Parathyroid adenoma (tissue), 2 donors: ENCODE results near the gene NEDD4L.

Experiments used
- H2AFZ ChIP-seq: fragments of 300-600 bp; sonication (generic); one replicate; pipeline ENCODE4 v1.7.0; 2017; ENCODE audit warnings: antibody characterized with exemption, mild to moderate bottlenecking
- H3K27ac ChIP-seq: fragments of 300-600 bp; sonication (generic); one replicate; pipeline ENCODE4 v1.7.0; 2017
- H3K27me3 ChIP-seq: fragments of 300-600 bp; sonication (generic); one replicate; pipeline ENCODE4 v1.7.0; 2017; ENCODE audit warnings: low read length; ENCODE audit not compliant: control insufficient read depth, insufficient read depth
- H3K36me3 ChIP-seq: fragments of 300-600 bp; sonication (generic); one replicate; pipeline ENCODE4 v1.7.0; 2017; ENCODE audit warnings: low read length; ENCODE audit not compliant: control insufficient read depth, insufficient read depth
- H3K4me1 ChIP-seq: fragments of 300-600 bp; sonication (generic); one replicate; pipeline ENCODE4 v1.7.0; 2017; ENCODE audit warnings: control low read depth
- H3K4me2 ChIP-seq: fragments of 300-600 bp; sonication (generic); one replicate; pipeline ENCODE4 v1.7.0; 2017; ENCODE audit warnings: low read length
- H3K4me3 ChIP-seq: fragments of 300-600 bp; sonication (generic); one replicate; pipeline ENCODE4 v1.7.0; 2017; ENCODE audit warnings: low read depth, low read length
- H3K79me2 ChIP-seq: fragments of 300-600 bp; sonication (generic); one replicate; pipeline ENCODE4 v1.7.0; 2017; ENCODE audit warnings: control low read depth
- H3K9ac ChIP-seq: fragments of 300-600 bp; sonication (generic); one replicate; pipeline ENCODE4 v1.7.0; 2017; ENCODE audit warnings: mild to moderate bottlenecking
- H3K9me3 ChIP-seq: fragments of 300-600 bp; sonication (generic); one replicate; pipeline ENCODE4 v1.7.0; 2017; ENCODE audit warnings: low read length; ENCODE audit not compliant: control insufficient read depth
- TF ChIP-seq, protein P1 (sequence below): fragments of 300-600 bp; sonication (generic); IDR thresholded peaks from one replicate; pipeline ENCODE4 v1.7.0; 2017; ENCODE audit warnings: antibody characterized with exemption, mild to moderate bottlenecking
- donor health status: primary hyperparathyroidism.

The NEDD4L gene

DNA sequence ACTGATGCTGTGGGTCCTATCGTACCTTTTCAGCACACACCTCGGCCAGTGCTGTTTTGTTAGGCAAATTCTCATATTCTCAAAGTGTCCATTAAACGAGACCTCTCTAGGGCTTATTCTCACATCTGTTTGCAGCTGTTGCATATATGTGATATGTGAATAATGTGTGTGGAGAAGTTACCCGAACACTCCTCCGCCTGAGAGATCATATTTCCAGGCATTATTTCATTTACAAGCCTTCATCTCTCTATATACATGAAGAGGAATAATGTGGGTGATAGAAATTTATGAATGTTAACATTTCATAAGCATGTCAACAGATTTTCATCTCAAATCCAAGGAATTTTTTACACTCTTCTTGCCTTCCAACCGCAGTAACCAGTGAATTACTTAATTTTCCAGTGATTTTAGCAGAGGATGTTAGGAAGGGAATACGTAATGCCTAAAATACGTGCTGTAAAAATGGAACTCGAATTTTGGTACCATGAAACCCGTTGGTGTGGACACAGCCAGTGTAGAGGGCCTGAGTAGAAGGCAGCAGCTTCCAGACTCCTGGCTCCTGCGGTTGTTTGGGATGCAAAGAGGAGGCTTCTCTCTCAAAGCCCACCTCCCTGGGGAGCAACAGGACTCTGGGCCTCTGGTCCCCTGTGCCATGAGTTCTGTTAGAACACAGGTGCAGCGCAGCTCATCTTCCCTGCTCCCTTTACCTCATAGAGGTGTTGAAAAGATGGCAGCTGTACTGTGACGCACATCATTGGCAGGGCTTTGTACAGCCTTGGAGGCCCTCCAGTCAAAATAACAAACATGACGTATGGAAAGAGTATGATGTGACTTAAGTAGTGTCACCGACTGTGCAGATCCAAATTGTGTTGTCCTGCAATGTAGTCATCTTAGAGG, 280.1 kb downstream of the NEDD4L start:
- no peak overlapping the region for H2AFZ ChIP-seq
- H3K4me2 ChIP-seq: no peak overlapping the region
- H3K79me2 ChIP-seq: no peaks in the 10 kb centered on the region
- no peak overlapping the region for H3K4me3 ChIP-seq
- no peaks in the 10 kb centered on the region for H3K4me1 ChIP-seq
- H3K9ac ChIP-seq: no peak overlapping the region
- no peaks in the 10 kb centered on the region for H3K36me3 ChIP-seq
- no peaks in the 10 kb centered on the region for H3K9me3 ChIP-seq
- H3K27ac ChIP-seq: no peak overlapping the region
- TF ChIP-seq, protein P1, sequence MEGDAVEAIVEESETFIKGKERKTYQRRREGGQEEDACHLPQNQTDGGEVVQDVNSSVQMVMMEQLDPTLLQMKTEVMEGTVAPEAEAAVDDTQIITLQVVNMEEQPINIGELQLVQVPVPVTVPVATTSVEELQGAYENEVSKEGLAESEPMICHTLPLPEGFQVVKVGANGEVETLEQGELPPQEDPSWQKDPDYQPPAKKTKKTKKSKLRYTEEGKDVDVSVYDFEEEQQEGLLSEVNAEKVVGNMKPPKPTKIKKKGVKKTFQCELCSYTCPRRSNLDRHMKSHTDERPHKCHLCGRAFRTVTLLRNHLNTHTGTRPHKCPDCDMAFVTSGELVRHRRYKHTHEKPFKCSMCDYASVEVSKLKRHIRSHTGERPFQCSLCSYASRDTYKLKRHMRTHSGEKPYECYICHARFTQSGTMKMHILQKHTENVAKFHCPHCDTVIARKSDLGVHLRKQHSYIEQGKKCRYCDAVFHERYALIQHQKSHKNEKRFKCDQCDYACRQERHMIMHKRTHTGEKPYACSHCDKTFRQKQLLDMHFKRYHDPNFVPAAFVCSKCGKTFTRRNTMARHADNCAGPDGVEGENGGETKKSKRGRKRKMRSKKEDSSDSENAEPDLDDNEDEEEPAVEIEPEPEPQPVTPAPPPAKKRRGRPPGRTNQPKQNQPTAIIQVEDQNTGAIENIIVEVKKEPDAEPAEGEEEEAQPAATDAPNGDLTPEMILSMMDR: no peak
- H3K27me3 ChIP-seq: no peaks in the 10 kb centered on the region

DNA sequence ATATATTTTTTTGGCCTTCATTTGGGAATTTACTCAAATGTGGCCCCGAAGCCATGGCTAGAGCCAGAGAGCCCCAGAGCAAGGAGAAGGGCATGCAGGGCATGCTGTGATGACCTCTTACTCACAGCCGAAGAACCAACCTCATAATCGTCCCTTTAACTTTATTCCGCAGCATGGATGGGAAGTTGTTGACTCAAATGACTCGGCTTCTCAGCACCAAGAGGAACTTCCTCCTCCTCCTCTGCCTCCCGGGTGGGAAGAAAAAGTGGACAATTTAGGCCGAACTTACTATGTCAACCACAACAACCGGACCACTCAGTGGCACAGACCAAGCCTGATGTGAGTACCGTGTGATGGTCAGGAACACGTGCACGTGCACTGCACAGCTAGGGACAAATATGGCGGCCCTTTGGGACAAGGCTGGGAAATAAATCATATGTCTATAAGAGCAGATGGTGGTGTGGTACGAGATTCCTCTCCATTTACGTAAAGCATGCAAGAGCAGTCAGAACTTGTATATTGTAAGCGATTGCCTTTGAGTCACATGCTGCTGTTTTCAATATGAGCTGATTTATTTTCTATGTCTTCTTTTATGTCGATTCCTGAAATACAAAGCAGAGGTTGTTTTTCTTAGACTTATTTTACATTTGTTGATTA, 280.9 kb downstream of the NEDD4L start:
- H2AFZ ChIP-seq: no peak overlapping the region
- TF ChIP-seq, protein P1: no peak
- H3K36me3 ChIP-seq: no peaks in the 10 kb centered on the region
- no peak overlapping the region for H3K4me3 ChIP-seq
- no peaks in the 10 kb centered on the region for H3K79me2 ChIP-seq
- no peaks in the 10 kb centered on the region for H3K4me1 ChIP-seq
- H3K27me3 ChIP-seq: no peaks in the 10 kb centered on the region
- no peak overlapping the region for H3K4me2 ChIP-seq
- H3K9me3 ChIP-seq: no peaks in the 10 kb centered on the region
- H3K27ac ChIP-seq: no peak overlapping the region
- H3K9ac ChIP-seq: no peak overlapping the region

DNA sequence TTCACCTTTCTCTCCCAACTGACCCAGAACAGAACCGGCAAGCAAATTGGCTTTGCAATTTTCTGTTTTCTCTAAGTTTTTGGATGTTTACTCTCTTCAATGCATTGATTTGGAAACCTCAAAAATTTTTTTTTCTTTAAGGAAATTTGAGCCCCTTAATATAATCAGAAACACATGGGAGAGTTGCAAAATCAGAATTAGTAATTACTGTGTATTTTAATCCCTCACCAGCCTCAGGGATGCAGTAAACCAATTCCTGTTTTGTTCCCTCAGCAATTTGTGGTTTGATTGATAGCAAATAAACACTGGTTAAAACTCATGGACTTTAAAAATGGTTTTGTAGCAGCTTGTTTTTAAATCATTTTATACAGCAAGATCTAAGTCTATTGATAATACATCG, 281.5 kb downstream of the NEDD4L start:
- H3K4me3 ChIP-seq: no peak overlapping the region
- H3K27me3 ChIP-seq: no peaks in the 10 kb centered on the region
- TF ChIP-seq, protein P1: no peak
- H3K9me3 ChIP-seq: no peaks in the 10 kb centered on the region
- H2AFZ ChIP-seq: no peak overlapping the region
- no peaks in the 10 kb centered on the region for H3K79me2 ChIP-seq
- no peaks in the 10 kb centered on the region for H3K36me3 ChIP-seq
- H3K27ac ChIP-seq: no peak overlapping the region
- H3K9ac ChIP-seq: no peak overlapping the region
- H3K4me1 ChIP-seq: no peaks in the 10 kb centered on the region
- H3K4me2 ChIP-seq: no peak overlapping the region

DNA sequence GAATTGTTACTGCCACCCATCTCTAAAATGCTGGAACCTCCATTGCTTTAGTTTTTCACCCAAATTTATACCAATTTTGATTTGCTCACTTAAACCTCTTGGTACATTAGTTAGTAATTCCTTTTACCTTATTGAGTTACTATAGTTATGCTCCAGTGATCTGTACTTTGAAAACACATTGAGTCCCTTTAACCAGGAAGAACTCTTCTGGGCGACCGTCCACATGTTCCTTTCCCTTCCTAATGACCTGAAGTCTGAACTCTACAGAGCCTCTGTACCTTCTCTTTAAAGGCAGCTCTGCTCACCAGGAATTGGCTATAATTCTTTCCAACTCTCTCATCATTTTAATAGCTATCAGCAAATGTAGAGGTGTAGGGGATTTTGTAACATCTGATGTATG, 290.0 kb downstream of the NEDD4L start:
- TF ChIP-seq, protein P1: no peak
- H3K79me2 ChIP-seq: no peaks in the 10 kb centered on the region
- H3K36me3 ChIP-seq: no peaks in the 10 kb centered on the region

More for the DNA sequence above, 290.0 kb downstream of the NEDD4L start:
- Histone ChIP-seq H3K27me3 (no peaks in the 10 kb centered on the region), H2AFZ (no peak overlapping the region), H3K9ac (no peak overlapping the region), H3K4me2 (no peak overlapping the region), H3K4me1 (no peaks in the 10 kb centered on the region), H3K4me3 (no peak overlapping the region), H3K9me3 (no peaks in the 10 kb centered on the region), H3K27ac (no peak overlapping the region)
